NT2/D1 (cell line): ENCODE measurements around the gene PDK2.
A peak's percentile ranks its signal among the peaks of the same experiment; 100 is the strongest.

Experiments
- DNase-seq: peaks from one replicate; pipeline ENCODE4 v3.0.0-alpha.2; 2011; ENCODE audit warnings: low read depth, low spot score
- H3K27me3 ChIP-seq: 2 replicates; pipeline ENCODE4 v1.6.0; 2011; ENCODE audit warnings: mild to moderate bottlenecking; ENCODE audit not compliant: insufficient read length, insufficient read depth
- H3K36me3 ChIP-seq: 2 replicates; pipeline ENCODE4 v1.6.1; 2011; ENCODE audit warnings: mild to moderate bottlenecking, low read length, mixed read lengths; ENCODE audit not compliant: insufficient read depth, insufficient read length
- H3K4me1 ChIP-seq: 2 replicates; pipeline ENCODE4 v1.5.1; 2011; ENCODE audit not compliant: insufficient read depth, insufficient read length
- H3K4me3 ChIP-seq: 2 replicates; pipeline ENCODE4 v1.5.1; 2011; ENCODE audit warnings: low read depth; ENCODE audit not compliant: insufficient read length
- H3K9ac ChIP-seq: 2 replicates; pipeline ENCODE4 v1.6.0; 2011; ENCODE audit warnings: low read depth; ENCODE audit not compliant: insufficient read length
- H3K9me3 ChIP-seq: 2 replicates; pipeline ENCODE4 v1.5.1; 2011; ENCODE audit warnings: mild to moderate bottlenecking, low read length; ENCODE audit not compliant: insufficient read depth
- SUZ12 ChIP-seq: IDR thresholded peaks from 2 replicates; pipeline ENCODE4 v1.6.1; 2011; ENCODE audit not compliant: insufficient read length, insufficient read depth; ENCODE audit errors: extremely low read depth
- YY1 ChIP-seq: IDR thresholded peaks from 2 replicates; pipeline ENCODE4 v1.6.1; 2011; ENCODE audit not compliant: insufficient read length, insufficient read depth
- ZNF274 ChIP-seq: IDR thresholded peaks from 2 replicates; pipeline ENCODE4 v1.6.1; 2011; ENCODE audit warnings: mild to moderate bottlenecking, low read depth, low read length

Gene PDK2

DNA sequence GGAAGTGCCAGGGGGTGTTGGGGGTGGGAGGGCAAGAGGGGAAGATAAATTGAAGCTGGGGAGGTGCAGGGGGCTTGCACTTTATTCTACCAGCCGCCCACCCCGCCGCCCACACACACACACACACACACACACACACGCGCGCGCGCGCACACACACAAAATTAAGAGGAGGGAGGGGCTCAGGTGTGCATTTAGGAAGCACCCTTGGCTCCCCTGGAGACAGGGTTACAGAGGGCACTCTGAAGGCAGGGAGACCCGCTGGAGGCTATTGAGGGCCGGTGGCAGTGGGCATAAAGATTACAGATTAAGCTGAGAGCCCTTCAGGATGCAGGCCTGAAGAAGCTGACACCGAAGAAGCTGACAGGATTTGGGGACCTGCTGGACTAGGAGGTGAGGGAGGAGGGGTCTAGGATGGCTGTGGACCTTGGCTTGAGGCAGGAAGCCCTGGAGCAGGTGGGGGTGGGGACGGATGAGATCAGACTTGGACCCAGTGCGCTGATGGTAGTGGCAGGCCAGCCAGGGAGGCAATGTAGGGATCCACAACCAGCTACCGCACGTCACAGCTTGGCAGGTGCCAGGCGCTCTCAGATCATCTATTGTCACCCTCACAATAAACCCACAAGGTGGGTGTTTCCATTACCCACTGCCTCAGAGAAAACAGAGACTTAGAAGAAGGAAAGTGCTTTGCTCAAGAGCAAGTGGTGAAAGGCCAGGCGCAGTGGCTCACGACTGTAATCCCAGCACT is 35.6 kb downstream of the PDK2 start:
- Histone ChIP-seq H3K36me3 (peaks cover 24% of the 10 kb centered on the region), H3K4me3 (peak overlapping the region; percentile 24), H3K9me3 (no peaks in the 10 kb centered on the region), H3K9ac (no peak overlapping the region), H3K27me3 (peaks cover 13% of the 10 kb centered on the region), H3K4me1 (peaks cover 49% of the 10 kb centered on the region)
- no peak for DNase-seq
- TF ChIP-seq SUZ12 (no peak), YY1 (no peak), ZNF274 (no peak)

- H3K9me3 ChIP-seq: no peaks in the 10 kb centered on the region
- peaks cover 52% of the 10 kb centered on the region for H3K4me1 ChIP-seq
- DNase-seq: no peak
- peaks cover 39% of the 10 kb centered on the region for H3K36me3 ChIP-seq
- no peak overlapping the region for H3K9ac ChIP-seq
- H3K27me3 ChIP-seq: peaks cover 13% of the 10 kb centered on the region
- TF ChIP-seq YY1 (no peak), SUZ12 (no peak), ZNF274 (no peak)
- no peak overlapping the region for H3K4me3 ChIP-seq
These were observed 37.1 kb downstream of the PDK2 start for GRCh38 chr17:50132104-50132794.

GRCh38 chr17:50133028-50133768 is 38.0 kb downstream of the PDK2 start:
- no peaks in the 10 kb centered on the region for H3K9me3 ChIP-seq
- peak overlapping the region; percentile 39 for H3K9ac ChIP-seq
- no peak overlapping the region for H3K4me3 ChIP-seq
- DNase-seq: no peak
- peaks cover 49% of the 10 kb centered on the region for H3K36me3 ChIP-seq
- TF ChIP-seq YY1: no peak
- TF ChIP-seq ZNF274: no peak
- no peak for TF ChIP-seq SUZ12
- peaks cover 47% of the 10 kb centered on the region for H3K4me1 ChIP-seq
- H3K27me3 ChIP-seq: peaks cover 13% of the 10 kb centered on the region

DNA sequence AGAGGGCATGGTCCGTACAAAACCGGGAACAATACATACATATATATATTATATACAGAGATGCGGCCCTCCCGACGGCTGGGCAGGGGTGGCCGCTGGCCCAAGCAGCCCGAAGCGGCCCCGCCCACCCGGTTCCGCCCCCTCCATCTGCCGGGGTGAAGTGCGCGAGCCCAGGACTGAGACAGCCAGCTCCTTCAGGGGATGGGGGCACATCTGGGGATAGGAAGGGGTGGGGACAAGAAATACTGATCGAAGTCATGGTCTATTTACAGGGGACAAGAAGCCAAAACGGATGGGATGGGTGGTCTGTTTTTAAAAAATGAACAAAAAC is 38.6 kb downstream of the PDK2 start:
- Histone ChIP-seq H3K9ac (peak overlapping the region; percentile 39), H3K4me1 (peaks cover 47% of the 10 kb centered on the region), H3K36me3 (peaks cover 54% of the 10 kb centered on the region), H3K4me3 (no peak overlapping the region), H3K9me3 (no peaks in the 10 kb centered on the region), H3K27me3 (peaks cover 13% of the 10 kb centered on the region)
- TF ChIP-seq ZNF274: no peak
- TF ChIP-seq SUZ12: no peak
- no peak for TF ChIP-seq YY1
- DNase-seq: no peak

- H3K4me1 ChIP-seq: peaks cover 51% of the 10 kb centered on the region
- peak overlapping the region; percentile 45 for H3K9ac ChIP-seq
- no peak for TF ChIP-seq SUZ12
- no peak for TF ChIP-seq ZNF274
- no peak for TF ChIP-seq YY1
- H3K9me3 ChIP-seq: no peaks in the 10 kb centered on the region
- peaks cover 13% of the 10 kb centered on the region for H3K27me3 ChIP-seq
- no peak for DNase-seq
- peaks cover 61% of the 10 kb centered on the region for H3K36me3 ChIP-seq
- no peak overlapping the region for H3K4me3 ChIP-seq
These were observed 39.3 kb downstream of the PDK2 start for GRCh38 chr17:50134206-50135110.

DNA sequence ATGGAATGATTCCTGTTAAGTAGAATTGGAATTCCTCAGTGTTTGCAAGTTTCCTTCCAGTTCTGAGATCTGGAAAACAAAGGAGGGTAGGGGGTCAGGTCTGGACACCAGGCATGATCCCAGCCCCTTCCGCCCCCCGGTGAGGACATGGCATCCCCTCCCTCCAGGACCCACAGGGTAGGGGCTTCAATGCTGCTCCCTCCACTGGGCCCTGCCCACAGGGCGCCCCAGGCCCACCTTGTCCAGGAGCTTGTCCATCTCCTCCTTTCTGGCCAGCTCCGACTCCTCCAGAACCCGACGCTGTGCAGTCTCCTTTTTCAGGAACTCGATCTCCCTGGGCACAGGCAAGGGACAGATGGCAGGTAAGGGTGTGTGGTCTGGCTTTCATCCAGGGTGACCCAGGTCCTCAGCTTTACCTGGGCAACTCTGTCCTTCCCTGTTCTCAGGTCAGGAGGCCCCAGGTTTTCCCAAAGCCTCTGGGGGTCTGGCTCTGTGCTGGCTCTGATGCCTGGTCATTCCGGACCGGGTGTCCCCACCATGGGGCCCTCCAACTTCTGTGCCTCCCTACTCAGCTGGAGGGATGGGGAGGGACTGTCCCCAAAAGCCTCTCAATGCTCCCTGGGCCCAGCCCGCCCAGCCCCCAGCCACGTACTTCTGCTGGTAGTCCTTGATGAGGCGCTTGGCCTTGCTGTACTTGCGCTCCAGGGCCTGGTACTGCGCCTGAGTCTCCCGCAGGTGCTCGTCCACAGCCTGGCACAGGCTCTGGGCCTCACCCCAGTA is 40.4 kb downstream of the PDK2 start:
- Histone ChIP-seq H3K9me3 (no peaks in the 10 kb centered on the region), H3K4me3 (no peak overlapping the region), H3K9ac (no peak overlapping the region), H3K4me1 (peaks cover 59% of the 10 kb centered on the region), H3K27me3 (peaks cover 7% of the 10 kb centered on the region), H3K36me3 (peaks cover 72% of the 10 kb centered on the region)
- TF ChIP-seq YY1 (no peak), ZNF274 (no peak), SUZ12 (no peak)
- no peak for DNase-seq
